H9 (cell line): ENCODE data around the gene DCLRE1C. TPM values are rescaled to one million over a fixed set of nuclear protein-coding genes. Genes with fewer than 3 reads are reported as not detected.

Source experiments
- DNase-seq: peaks from one replicate; pipeline ENCODE4 v3.0.0-alpha.2; 2017
- H2AFZ ChIP-seq: one replicate; pipeline ENCODE4 v1.6.1; 2013; ENCODE audit warnings: mild to moderate bottlenecking, low read length, control low read depth, moderate library complexity
- H2AK5ac ChIP-seq: 2 replicates; pipeline ENCODE4 v1.6.1; 2013; ENCODE audit warnings: low read length, control low read depth, mixed read lengths; ENCODE audit not compliant: insufficient read length
- H2BK120ac ChIP-seq: one replicate; pipeline ENCODE4 v1.6.1; 2013; ENCODE audit warnings: low read depth, mild to moderate bottlenecking, low read length, control low read depth, inconsistent platforms; ENCODE audit not compliant: poor library complexity, severe bottlenecking
- H2BK12ac ChIP-seq: 2 replicates; pipeline ENCODE4 v1.6.1; 2013; ENCODE audit warnings: low read length, control low read depth, mixed read lengths, low read depth; ENCODE audit not compliant: insufficient read length
- H2BK15ac ChIP-seq: 2 replicates; pipeline ENCODE4 v1.6.1; 2013; ENCODE audit warnings: low read depth, low read length, control low read depth
- H2BK20ac ChIP-seq: one replicate; pipeline ENCODE4 v1.6.1; 2013; ENCODE audit warnings: low read depth, mild to moderate bottlenecking, low read length, control low read depth, inconsistent platforms; ENCODE audit not compliant: poor library complexity, severe bottlenecking
- H2BK5ac ChIP-seq: 2 replicates; pipeline ENCODE4 v1.6.1; 2013; ENCODE audit warnings: low read length, control low read depth, mixed read lengths; ENCODE audit not compliant: insufficient read length
- H3K14ac ChIP-seq: 2 replicates; pipeline ENCODE4 v1.6.1; 2013; ENCODE audit warnings: low read length, control low read depth; ENCODE audit not compliant: insufficient read depth
- H3K18ac ChIP-seq: 2 replicates; pipeline ENCODE4 v1.6.1; 2013; ENCODE audit warnings: low read depth, mild to moderate bottlenecking, mixed read lengths, low read length, control low read depth; ENCODE audit not compliant: insufficient read length
- H3K23ac ChIP-seq: 2 replicates; pipeline ENCODE4 v1.6.1; 2013; ENCODE audit warnings: low read length, control low read depth, mixed read lengths, low read depth; ENCODE audit not compliant: insufficient read length
- H3K23me2 ChIP-seq: 2 replicates; pipeline ENCODE4 v1.6.1; 2013; ENCODE audit warnings: low read depth, mild to moderate bottlenecking, mixed read lengths, low read length, control low read depth; ENCODE audit not compliant: insufficient read length, poor library complexity, severe bottlenecking
- H3K27ac ChIP-seq: 2 replicates; pipeline ENCODE4 v1.5.1; 2013; ENCODE audit warnings: low read length, control low read depth, mixed read lengths, low read depth; ENCODE audit not compliant: insufficient read length
- H3K27me3 ChIP-seq: 2 replicates; pipeline ENCODE4 v1.6.1; 2013; ENCODE audit warnings: low read length, control low read depth, inconsistent platforms; ENCODE audit not compliant: insufficient read depth
- H3K4ac ChIP-seq: 2 replicates; pipeline ENCODE4 v1.6.1; 2013; ENCODE audit warnings: low read depth, mild to moderate bottlenecking, control low read depth, inconsistent platforms, low read length, moderate library complexity
- H3K4me1 ChIP-seq: 2 replicates; pipeline ENCODE4 v1.6.1; 2013; ENCODE audit warnings: low read length, control low read depth, inconsistent platforms; ENCODE audit not compliant: insufficient read depth
- H3K4me2 ChIP-seq: 2 replicates; pipeline ENCODE4 v1.6.1; 2013; ENCODE audit warnings: low read length, control low read depth, mixed read lengths; ENCODE audit not compliant: insufficient read length, insufficient read depth
- H3K56ac ChIP-seq: 2 replicates; pipeline ENCODE4 v1.6.1; 2013; ENCODE audit warnings: low read depth, mild to moderate bottlenecking, mixed read lengths, low read length, control low read depth; ENCODE audit not compliant: insufficient read length
- H3K79me1 ChIP-seq: 2 replicates; pipeline ENCODE4 v1.6.1; 2013; ENCODE audit warnings: low read depth, mild to moderate bottlenecking, moderate library complexity, low read length, control low read depth, inconsistent platforms; ENCODE audit not compliant: insufficient read depth, poor library complexity, severe bottlenecking
- H3K79me2 ChIP-seq: 2 replicates; pipeline ENCODE4 v1.6.1; 2013; ENCODE audit warnings: low read length, control low read depth, inconsistent platforms; ENCODE audit not compliant: insufficient read depth
- H3K9ac ChIP-seq: 2 replicates; pipeline ENCODE4 v1.6.1; 2013; ENCODE audit warnings: low read length, control low read depth, mixed read lengths; ENCODE audit not compliant: insufficient read length; ENCODE audit errors: extremely low read depth
- H3K9me3 ChIP-seq: one replicate; pipeline ENCODE4 v1.6.1; 2013; ENCODE audit warnings: low read depth, low read length, inconsistent platforms; ENCODE audit not compliant: control insufficient read depth
- H3T11ph ChIP-seq: one replicate; pipeline ENCODE4 v1.6.1; 2013; ENCODE audit warnings: mild to moderate bottlenecking, low read length, control low read depth, inconsistent platforms
- H4K20me1 ChIP-seq: one replicate; pipeline ENCODE4 v1.6.1; 2013; ENCODE audit not compliant: control insufficient read depth, insufficient read length, insufficient read depth
- H4K5ac ChIP-seq: 2 replicates; pipeline ENCODE4 v1.6.1; 2013; ENCODE audit warnings: low read depth, mild to moderate bottlenecking, mixed read lengths, low read length, control low read depth; ENCODE audit not compliant: insufficient read length
- H4K8ac ChIP-seq: replicated peaks from 2 replicates; pipeline ENCODE4 v1.6.1; 2013; ENCODE audit warnings: low read length, control low read depth, mixed read lengths, low read depth; ENCODE audit not compliant: insufficient read length
- H4K91ac ChIP-seq: 2 replicates; pipeline ENCODE4 v1.6.1; 2013; ENCODE audit warnings: low read depth, mild to moderate bottlenecking, moderate library complexity, mixed read lengths, low read length, control low read depth; ENCODE audit not compliant: insufficient read length
- H3K27ac Mint-ChIP-seq, 3 experiments: 2 replicates in 2 of 3; 3 replicates in 1 of 3; pipeline ENCODE4 v1.8.0; 2020 to 2021; ENCODE audit warnings: mixed read lengths in 3 of 3, mild to moderate bottlenecking in 1 of 3, moderate library complexity in 1 of 3
- H3K27me3 Mint-ChIP-seq: 2 replicates; pipeline ENCODE4 v1.8.0; 2021; ENCODE audit warnings: low read depth, mild to moderate bottlenecking, moderate library complexity, mixed read lengths
- H3K36me3 Mint-ChIP-seq, 3 experiments: 2 replicates in 2 of 3; 3 replicates in 1 of 3; pipeline ENCODE4 v1.8.0; 2020 to 2021; ENCODE audit warnings: low read depth in 3 of 3, mixed read lengths in 3 of 3; ENCODE audit not compliant: insufficient read depth in 1 of 3
- H3K4me1 Mint-ChIP-seq, 2 experiments: 2 replicates each; pipeline ENCODE4 v1.8.0; 2020; ENCODE audit warnings: mixed read lengths in 2 of 2
- H3K4me3 Mint-ChIP-seq, 2 experiments: 2 replicates in 1 of 2; 3 replicates in 1 of 2; pipeline ENCODE4 v1.8.0; 2020 to 2021; ENCODE audit warnings: mild to moderate bottlenecking in 2 of 2, mixed read lengths in 2 of 2, moderate library complexity in 1 of 2
- H3K9me3 Mint-ChIP-seq, 2 experiments: 2 replicates in 1 of 2; 3 replicates in 1 of 2; pipeline ENCODE4 v1.8.0; 2020; ENCODE audit warnings: mild to moderate bottlenecking in 2 of 2, mixed read lengths in 2 of 2, moderate library complexity in 1 of 2
- CTCF ChIP-seq: fragments of 200-600 bp; sonication (generic); conservative IDR thresholded peaks from 3 replicates; pipeline ENCODE4 v1.8.0; 2021; ENCODE audit warnings: antibody characterized with exemption, mild to moderate bottlenecking
- WGBS: extraction: QIAGEN DNeasy Blood & Tissue Kit; methylation state at CpG from one replicate; pipeline ENCODE4 v1.1.7; 2013; ENCODE audit warnings: missing lambda C conversion rate, low lambda C conversion rate, mixed read lengths; ENCODE audit not compliant: insufficient read length; ENCODE audit errors: extremely low coverage; 5-methylcytosine and 5-hydroxymethylcytosine counted together
- total RNA-seq: library from RNA; stranded (reverse); gene quantifications from 2 replicates; pipeline ENCODE4 v1.2.1, GENCODE V29; 2021

DCLRE1C gene
- total RNA-seq, 1 experiment from 2014 or later, result 15.2 TPM

- Histone ChIP-seq H3K23ac (no peak overlapping the region), H3K9ac (no peak overlapping the region), H2BK12ac (no peak overlapping the region), H3K56ac (no peak overlapping the region), H2BK15ac (no peak overlapping the region), H3K4me1 (no peaks in the 10 kb centered on the region), H3K23me2 (no peaks in the 10 kb centered on the region), H4K20me1 (no peaks in the 10 kb centered on the region), H2BK5ac (no peak overlapping the region), H3K14ac (no peak overlapping the region), H3K79me1 (no peaks in the 10 kb centered on the region), H2AFZ (no peak overlapping the region), H3K18ac (no peak overlapping the region), H4K8ac (no peak overlapping the region), H4K91ac (no peak overlapping the region), H3K79me2 (no peaks in the 10 kb centered on the region), H3T11ph (no peak overlapping the region), H4K5ac (no peak overlapping the region), H2BK20ac (no peak overlapping the region), H3K9me3 (no peaks in the 10 kb centered on the region), H3K4ac (no peak overlapping the region), H3K27me3 (no peaks in the 10 kb centered on the region), H3K27ac (no peak overlapping the region), H2AK5ac (no peak overlapping the region), H2BK120ac (no peak overlapping the region), H3K4me2 (no peak overlapping the region)
- no CpG with 5 or more reads among the region's 5 CpGs for WGBS
- Mint-ChIP-seq H3K27me3 (no peaks in the 10 kb centered on the region), H3K9me3 (no peaks in the 10 kb centered on the region), H3K4me1 (no peaks in the 10 kb centered on the region), H3K27ac (no peak overlapping the region; a peak in 1 of 7 replicates), H3K4me3 (no peak overlapping the region), H3K36me3 (peaks cover 11 to 54% (median 19%) of the 10 kb centered on the region in 3 experiments)
- no peak for DNase-seq
- no peak for TF ChIP-seq CTCF
Observed at GRCh38 chr10:14859043-14859442, 94.9 kb downstream of the DCLRE1C start.
